SIG-M5 treated with dmso at 0.1 percent for 504 hours (cell line): Measurements from ENCODE around the gene TBR1.

Experiments used
- DNase-seq: peaks from one replicate; lab custom pipeline; 2025; ENCODE audit not compliant: unreplicated experiment; lab: John Stamatoyannopoulos, UW

TBR1 gene

GRCh38 chr2:161415987-161416707, at the start of gene TBR1:
Gene TBR1 (plus strand): TSS chr2:161416297. CDS start chr2:161416411, 114 bp downstream.
- no peak for DNase-seq

- no peak for DNase-seq
These were observed 48.4 kb upstream of the TBR1 start for GRCh38 chr2:161367675-161368074.

- DNase-seq = no peak
These were observed 46.8 kb upstream of the TBR1 start for GRCh38 chr2:161369311-161369710.

GRCh38 chr2:161370981-161371380, 45.1 kb upstream of the TBR1 start:
- DNase-seq = no peak

GRCh38 chr2:161371869-161372268, 44.2 kb upstream of the TBR1 start:
- DNase-seq = no peak

- DNase-seq = no peak
These were observed 42.2 kb upstream of the TBR1 start for GRCh38 chr2:161373942-161374341.

- no peak for DNase-seq
These were observed 41.7 kb upstream of the TBR1 start for GRCh38 chr2:161374446-161374845.

GRCh38 chr2:161379740-161380139, 36.4 kb upstream of the TBR1 start:
- no peak for DNase-seq

GRCh38 chr2:161381546-161381945, 34.6 kb upstream of the TBR1 start:
- no peak for DNase-seq

- no peak for DNase-seq
These were observed 33.4 kb upstream of the TBR1 start for GRCh38 chr2:161382747-161383146.

GRCh38 chr2:161384864-161385263, 31.2 kb upstream of the TBR1 start:
- DNase-seq = no peak

GRCh38 chr2:161386228-161386824, 29.8 kb upstream of the TBR1 start:
- DNase-seq = no peak

- DNase-seq = peak; percentile 8
These were observed 27.8 kb upstream of the TBR1 start for GRCh38 chr2:161388146-161388779.

GRCh38 chr2:161391737-161392506, 24.2 kb upstream of the TBR1 start:
- DNase-seq = no peak

- no peak for DNase-seq
These were observed 16.0 kb upstream of the TBR1 start for GRCh38 chr2:161400076-161400475.

GRCh38 chr2:161402297-161402696, 13.8 kb upstream of the TBR1 start:
- DNase-seq = no peak

GRCh38 chr2:161406316-161406715, 9.8 kb upstream of the TBR1 start:
- DNase-seq = no peak

- no peak for DNase-seq
These were observed 8.5 kb upstream of the TBR1 start for GRCh38 chr2:161407597-161407996.

- DNase-seq = no peak
These were observed 6.7 kb upstream of the TBR1 start for GRCh38 chr2:161409308-161409907.

- DNase-seq = no peak
These were observed 3.8 kb upstream of the TBR1 start for GRCh38 chr2:161412346-161412745.
